SU-DHL-6 (cell line): ENCODE measurements around the gene SYF2.
"Not testable (repeated sequence)": the region's sequence is repeated elsewhere in the genome, so short reads cannot be mapped to it uniquely, and the experiment has no call there.

Experiments used
- CTCF ChIP-seq: fragments of 200-600 bp; sonication (generic); IDR thresholded peaks from one replicate; pipeline ENCODE4 v1.5.1; 2017; ENCODE audit warnings: antibody characterized with exemption, mild to moderate bottlenecking, low read length, moderate library complexity; ENCODE audit not compliant: insufficient read depth, poor library complexity, severe bottlenecking
- EZH2phosphoT487 ChIP-seq: fragments of 200-600 bp; sonication (generic), shearing (Covaris generic); conservative IDR thresholded peaks from 2 replicates; pipeline ENCODE4 v1.6.1; 2018; ENCODE audit warnings: mild to moderate bottlenecking, antibody characterized with exemption, low read length, moderate library complexity, mixed read lengths

DNA sequence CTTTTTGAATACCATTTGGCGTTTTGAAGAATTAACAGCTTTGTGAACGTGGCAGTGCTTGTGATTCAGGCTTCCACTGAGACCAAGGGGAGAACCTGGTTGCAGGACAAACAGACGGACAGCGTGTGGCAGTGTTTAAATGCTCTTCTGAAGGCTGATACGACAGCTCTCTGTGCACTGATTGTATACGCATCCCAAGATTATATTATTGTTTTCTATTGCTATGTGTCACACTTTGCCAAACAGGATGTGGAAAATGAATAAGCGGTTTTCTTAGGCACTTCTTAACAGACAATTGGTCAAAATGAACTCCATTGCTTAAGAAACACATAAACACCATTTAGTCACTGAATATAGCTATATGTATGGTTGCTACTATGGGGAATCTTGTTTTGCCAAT is 27.5 kb upstream of the SYF2 start:
- TF ChIP-seq CTCF, EZH2phosphoT487: not testable (repeated sequence)
